Stimulated activated CD4-positive, alpha-beta T cell treated with anti-CD3 and anti-CD28 coated beads, Interleukin-2, amount 100 ng/mL, for 24 hours (primary cell): ENCODE results near the gene TBC1D21.

Experiments
- DNase-seq, 2 donors: peaks; one replicate each; pipeline ENCODE4 v3.0.0-alpha.2; 2020

TBC1D21 gene

GRCh38 chr15:73891328-73892315, 18.3 kb downstream of the TBC1D21 start:
- no peak for DNase-seq

GRCh38 chr15:73892446-73893226, 19.3 kb downstream of the TBC1D21 start:
- no peak for DNase-seq

- DNase-seq = no peak
Observed at GRCh38 chr15:73894133-73894814, 20.9 kb downstream of the TBC1D21 start.

- peak; percentile 52 to 67 for DNase-seq
Observed at GRCh38 chr15:73897441-73898261, 24.3 kb downstream of the TBC1D21 start.

- no peak for DNase-seq
Observed at GRCh38 chr15:73899197-73900094, 26.1 kb downstream of the TBC1D21 start.

- DNase-seq = no peak
Observed at GRCh38 chr15:73900095-73900712, 26.8 kb downstream of the TBC1D21 start.

- DNase-seq = no peak
Observed at GRCh38 chr15:73901126-73901810, 27.9 kb downstream of the TBC1D21 start.

GRCh38 chr15:73902121-73903020, 29.0 kb downstream of the TBC1D21 start:
- no peak for DNase-seq

GRCh38 chr15:73904026-73904815, 30.9 kb downstream of the TBC1D21 start:
- no peak for DNase-seq

GRCh38 chr15:73905225-73905827, 32.0 kb downstream of the TBC1D21 start:
- no peak for DNase-seq

- no peak for DNase-seq
Observed at GRCh38 chr15:73906346-73907034, 33.1 kb downstream of the TBC1D21 start.

- DNase-seq = no peak
Observed at GRCh38 chr15:73907035-73907408, 33.7 kb downstream of the TBC1D21 start.

- DNase-seq = peak; percentile 82 to 87
Observed at GRCh38 chr15:73908030-73908821, 34.9 kb downstream of the TBC1D21 start.

GRCh38 chr15:73908822-73909122, 35.4 kb downstream of the TBC1D21 start:
- no peak for DNase-seq

GRCh38 chr15:73909651-73910050, 36.3 kb downstream of the TBC1D21 start:
- no peak for DNase-seq

GRCh38 chr15:73910522-73911303, 37.3 kb downstream of the TBC1D21 start:
- DNase-seq = no peak
